WI38 (cell line): ENCODE measurements around the gene ADGRA3.

Experiments
- H3K4me3 ChIP-seq: 2 replicates; pipeline ENCODE4 v1.5.1; 2011; ENCODE audit warnings: low read depth, mild to moderate bottlenecking, control low read depth, low read length
- CTCF ChIP-seq: IDR thresholded peaks from 2 replicates; pipeline ENCODE4 v1.5.1; 2012; ENCODE audit warnings: low read depth, mild to moderate bottlenecking, control low read depth, low read length

ADGRA3 gene

GRCh38 chr4:22444813-22445212 lies 71.1 kb downstream of the ADGRA3 start:
- no peak overlapping the region for H3K4me3 ChIP-seq
- no peak for TF ChIP-seq CTCF

- H3K4me3 ChIP-seq, result no peak overlapping the region
- TF ChIP-seq CTCF, result no peak
Measured at GRCh38 chr4:22442956-22443355, 72.9 kb downstream of the ADGRA3 start.

GRCh38 chr4:22440999-22441398 lies 74.9 kb downstream of the ADGRA3 start:
- no peak overlapping the region for H3K4me3 ChIP-seq
- TF ChIP-seq CTCF, result no peak

GRCh38 chr4:22439947-22440346 lies 75.9 kb downstream of the ADGRA3 start:
- no peak for TF ChIP-seq CTCF
- H3K4me3 ChIP-seq, result no peak overlapping the region

GRCh38 chr4:22435652-22436051 lies 80.2 kb downstream of the ADGRA3 start:
- no peak overlapping the region for H3K4me3 ChIP-seq
- TF ChIP-seq CTCF, result no peak

GRCh38 chr4:22434895-22435294 lies 81.0 kb downstream of the ADGRA3 start:
- peak; percentile 38 for TF ChIP-seq CTCF

GRCh38 chr4:22430626-22431025 lies 85.2 kb downstream of the ADGRA3 start:
- no peak overlapping the region for H3K4me3 ChIP-seq
- TF ChIP-seq CTCF, result no peak

More at GRCh38 chr4:22434895-22435294, 81.0 kb downstream of the ADGRA3 start:
- no peak overlapping the region for H3K4me3 ChIP-seq
